Urinary bladder (tissue), 4 donors: ENCODE measurements around the gene SLC25A51. TPM values are rescaled to one million over a fixed set of nuclear protein-coding genes. Genes with fewer than 3 reads are reported as not detected.

Experiments used
- DNase-seq: peaks from one replicate; pipeline ENCODE4 v3.0.0-alpha.2; 2015; ENCODE audit errors: extremely low spot score
- H3K27ac ChIP-seq: one replicate; pipeline ENCODE4 v1.5.1; 2013; ENCODE audit warnings: low read depth, mild to moderate bottlenecking, moderate library complexity
- H3K36me3 ChIP-seq: one replicate; pipeline ENCODE4 v1.6.1; 2013; ENCODE audit warnings: mild to moderate bottlenecking, moderate library complexity; ENCODE audit not compliant: insufficient read depth
- H3K4me1 ChIP-seq: one replicate; pipeline ENCODE4 v1.6.1; 2013; ENCODE audit warnings: mild to moderate bottlenecking, moderate library complexity; ENCODE audit not compliant: insufficient read depth
- H3K4me3 ChIP-seq: one replicate; pipeline ENCODE4 v1.5.1; 2013; ENCODE audit warnings: low read depth, low read length
- WGBS: extraction: QIAGEN DNeasy Blood & Tissue Kit; methylation state at CpG from one replicate; pipeline ENCODE4 v1.1.7; 2013; 5-methylcytosine and 5-hydroxymethylcytosine counted together
- polyA plus RNA-seq: library from polyadenylated mRNA; stranded (reverse); fragments of 200-250 nt; gene quantifications from one replicate; pipeline ENCODE4 v1.2.3, GENCODE V29; 2013
- total RNA-seq: library from RNA; depleted of rRNA; stranded (reverse); fragments of >200 nt; gene quantifications from one replicate; pipeline ENCODE4 v1.2.3, GENCODE V29; 2014
- donor health status: healthy with polysubstance abuse.
- donor health status: healthy.

The SLC25A51 gene
- total and polyA plus RNA-seq, 2 donors = 8.0 to 52.1 TPM

GRCh38 chr9:37944266-37944650, 40.3 kb upstream of the SLC25A51 start:
- no peak for DNase-seq
- no peak overlapping the region for H3K4me3 ChIP-seq
- H3K36me3 ChIP-seq = no peaks in the 10 kb centered on the region
- 74% methylated on average over 7 of the region's 7 CpGs for WGBS
- H3K4me1 ChIP-seq = peaks cover 3% of the 10 kb centered on the region
- no peak overlapping the region for H3K27ac ChIP-seq

DNA sequence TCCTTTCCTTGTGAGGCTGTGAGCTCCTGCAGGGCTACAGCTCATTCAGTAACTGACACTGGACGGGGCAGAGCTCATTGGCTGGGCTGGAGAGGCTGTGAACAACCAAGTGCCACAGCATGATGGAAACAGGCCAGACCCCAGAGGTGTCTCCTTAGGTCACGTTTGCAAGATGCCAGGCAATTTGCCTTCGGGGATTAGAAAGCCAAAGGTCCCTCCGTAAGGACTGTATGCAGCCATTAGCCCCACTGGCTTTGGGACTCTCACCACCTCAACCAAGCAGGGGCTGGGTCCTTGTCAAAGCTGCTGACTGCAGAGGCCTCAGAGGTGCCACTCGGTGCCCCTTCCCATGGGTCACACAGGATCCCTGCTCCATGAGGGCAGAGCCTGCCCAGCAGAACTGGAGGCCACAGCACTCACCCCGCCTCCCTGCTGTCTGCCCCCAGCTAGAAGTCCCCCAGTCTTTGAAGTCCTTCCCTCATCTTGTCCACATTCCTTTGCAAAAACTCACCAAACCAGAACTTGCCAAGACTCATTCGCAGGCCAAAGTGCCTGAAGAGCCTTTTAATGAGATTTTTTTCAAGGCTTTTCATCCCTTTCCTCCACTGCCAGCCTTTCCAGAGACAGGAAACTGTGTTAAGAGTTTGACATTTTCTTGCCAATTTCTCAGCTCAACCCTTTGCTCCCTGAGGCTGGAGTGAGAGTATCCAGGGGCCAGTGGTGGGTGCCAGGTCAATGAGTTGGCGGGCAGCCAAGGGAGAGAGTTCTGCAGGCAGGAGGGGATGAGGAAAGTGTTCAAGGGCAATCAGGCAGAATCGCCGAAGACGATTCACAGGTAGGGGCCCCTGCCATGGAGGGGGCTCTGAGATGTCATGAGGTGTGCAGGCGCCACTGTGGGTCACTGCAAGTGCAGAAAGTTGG, 39.7 kb upstream of the SLC25A51 start:
- no peak overlapping the region for H3K4me3 ChIP-seq
- DNase-seq = peak; percentile 75
- peaks cover 3% of the 10 kb centered on the region for H3K4me1 ChIP-seq
- no peaks in the 10 kb centered on the region for H3K36me3 ChIP-seq
- no peak overlapping the region for H3K27ac ChIP-seq
- WGBS = 49% methylated on average over 12 of the region's 12 CpGs

GRCh38 chr9:37942621-37943344, 38.9 kb upstream of the SLC25A51 start:
- Histone ChIP-seq H3K4me3 (no peak overlapping the region), H3K27ac (no peak overlapping the region), H3K36me3 (no peaks in the 10 kb centered on the region), H3K4me1 (peaks cover 3% of the 10 kb centered on the region)
- WGBS = 80% methylated on average over 12 of the region's 12 CpGs
- DNase-seq = no peak

DNA sequence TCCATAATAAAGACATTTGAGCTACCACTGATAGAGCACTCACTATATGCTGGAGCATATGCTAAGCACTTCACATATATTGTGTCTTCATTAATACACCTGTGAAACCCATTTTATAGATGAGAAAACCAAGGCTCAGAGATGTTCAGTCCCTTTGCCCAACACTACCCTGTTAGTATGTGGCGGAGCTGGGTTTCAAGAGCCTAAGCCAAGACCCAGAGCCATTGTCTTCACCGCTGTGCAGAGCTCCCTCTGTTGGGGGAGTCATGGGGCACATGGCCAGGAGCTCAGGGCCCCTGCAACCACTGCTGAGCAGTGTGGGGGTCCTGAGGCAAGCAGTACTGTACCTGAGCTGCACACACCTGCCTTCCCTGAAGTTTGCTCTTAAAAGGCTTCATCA, 37.3 kb upstream of the SLC25A51 start:
- 96% methylated on average over 2 of the region's 2 CpGs for WGBS
- H3K36me3 ChIP-seq = no peaks in the 10 kb centered on the region
- peaks cover 3% of the 10 kb centered on the region for H3K4me1 ChIP-seq
- no peak for DNase-seq
- no peak overlapping the region for H3K4me3 ChIP-seq
- H3K27ac ChIP-seq = no peak overlapping the region

DNA sequence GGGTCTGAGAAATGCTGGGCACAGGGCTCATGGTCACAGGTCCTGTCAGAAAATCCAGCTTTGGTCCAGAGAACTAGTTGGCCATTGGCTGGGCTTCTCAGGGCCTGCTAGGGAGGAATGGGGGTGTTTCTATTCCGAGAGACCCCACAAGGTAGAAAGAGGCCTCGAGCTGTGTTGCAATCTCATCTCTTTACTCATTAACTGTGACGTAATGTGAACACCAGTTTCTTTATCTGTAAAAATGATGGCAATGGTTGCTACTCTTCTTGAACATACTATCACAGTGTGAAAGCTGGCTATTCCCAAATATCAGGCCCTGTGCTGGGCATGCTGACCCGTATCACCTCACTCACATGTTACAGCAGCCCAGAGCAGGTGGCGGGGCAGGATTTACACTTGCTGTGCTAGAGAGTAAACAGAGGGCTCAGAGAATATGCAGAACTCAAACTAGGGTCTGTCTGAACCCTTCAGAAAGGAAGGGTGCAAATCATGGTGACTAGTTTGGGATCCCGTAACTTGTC, 35.7 kb upstream of the SLC25A51 start:
- no peak overlapping the region for H3K4me3 ChIP-seq
- H3K27ac ChIP-seq = no peak overlapping the region
- WGBS = 86% methylated on average over 6 of the region's 6 CpGs
- H3K4me1 ChIP-seq = peaks cover 3% of the 10 kb centered on the region
- H3K36me3 ChIP-seq = no peaks in the 10 kb centered on the region
- DNase-seq = no peak

- Histone ChIP-seq H3K4me3 (no peak overlapping the region), H3K27ac (no peak overlapping the region), H3K36me3 (no peaks in the 10 kb centered on the region), H3K4me1 (peaks cover under 1% of the 10 kb centered on the region)
- peak; percentile 67 for DNase-seq
- 18% methylated on average over 22 of the region's 22 CpGs for WGBS
Measured at GRCh38 chr9:37938121-37938891, 34.4 kb upstream of the SLC25A51 start.

DNA sequence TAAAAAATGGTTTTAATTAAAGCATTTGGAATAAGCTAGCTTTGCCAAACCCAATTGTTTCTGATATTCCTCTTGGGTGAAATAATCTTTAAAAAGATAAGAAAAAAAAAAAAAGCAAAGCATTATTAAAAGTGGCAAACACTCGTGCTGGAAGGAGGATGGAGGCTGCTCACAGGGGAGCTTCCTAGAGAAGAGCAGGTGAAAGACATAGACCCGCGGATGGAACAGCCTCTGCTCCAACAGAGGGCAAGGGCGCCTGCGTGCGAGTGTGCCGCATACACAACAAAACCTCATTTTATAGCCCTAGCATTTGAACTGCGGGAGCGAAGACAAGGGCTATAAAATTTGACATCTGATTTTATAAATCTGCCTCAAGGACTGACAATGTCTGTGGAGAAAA, 33.4 kb upstream of the SLC25A51 start:
- no peaks in the 10 kb centered on the region for H3K36me3 ChIP-seq
- H3K4me1 ChIP-seq = no peaks in the 10 kb centered on the region
- WGBS = 65% methylated on average over 9 of the region's 9 CpGs
- H3K4me3 ChIP-seq = no peak overlapping the region
- DNase-seq = no peak
- no peak overlapping the region for H3K27ac ChIP-seq

DNA sequence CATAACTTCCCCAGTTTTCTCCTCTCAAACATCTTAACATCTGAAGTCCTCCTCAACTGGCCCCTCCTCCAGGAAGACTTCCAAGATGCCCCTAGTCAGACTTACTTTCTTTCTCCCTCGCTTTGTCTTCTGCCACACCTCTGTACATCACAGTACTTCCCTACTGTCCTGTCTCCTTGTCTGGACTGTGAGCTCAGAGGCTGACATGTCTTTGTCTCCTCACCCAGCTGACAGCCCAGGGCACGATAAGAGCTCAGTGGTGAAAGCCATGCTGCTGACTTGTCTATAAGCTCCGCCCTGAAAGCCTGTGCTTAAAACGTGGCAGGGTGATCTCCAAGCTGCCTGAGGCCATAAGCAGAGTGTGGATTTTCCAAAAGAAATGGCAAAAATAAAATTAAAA, 33.0 kb upstream of the SLC25A51 start:
- no peaks in the 10 kb centered on the region for H3K36me3 ChIP-seq
- H3K4me1 ChIP-seq = no peaks in the 10 kb centered on the region
- no peak overlapping the region for H3K4me3 ChIP-seq
- peak overlapping the region; percentile 28 for H3K27ac ChIP-seq
- 40% methylated on average over 4 of the region's 4 CpGs for WGBS
- DNase-seq = no peak

- Histone ChIP-seq H3K4me3 (no peak overlapping the region), H3K4me1 (no peaks in the 10 kb centered on the region), H3K36me3 (no peaks in the 10 kb centered on the region), H3K27ac (no peak overlapping the region)
- 79% methylated on average over 5 of the region's 5 CpGs for WGBS
- DNase-seq = no peak
Measured at GRCh38 chr9:37936376-37936775, 32.4 kb upstream of the SLC25A51 start.

DNA sequence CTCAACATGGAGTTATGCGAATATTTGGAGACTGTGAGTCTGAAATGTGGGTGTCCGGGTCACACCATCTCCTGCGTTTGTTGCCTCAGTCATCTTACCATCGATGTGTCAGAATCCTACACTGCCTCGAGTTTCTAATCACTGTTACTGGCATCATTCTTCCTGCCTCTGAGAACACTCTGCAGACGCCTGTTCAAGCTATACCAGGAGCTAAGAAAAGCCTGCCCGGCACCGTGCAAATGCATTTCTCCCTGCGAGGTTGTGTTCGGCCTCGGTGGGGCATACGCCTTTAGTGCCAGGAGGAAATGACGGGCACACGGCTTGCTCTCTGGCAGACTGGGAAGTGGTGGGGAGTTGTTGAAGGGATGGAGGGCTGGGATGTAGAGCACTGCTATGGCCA, 31.2 kb upstream of the SLC25A51 start:
- DNase-seq = no peak
- 90% methylated on average over 14 of the region's 14 CpGs for WGBS

DNA sequence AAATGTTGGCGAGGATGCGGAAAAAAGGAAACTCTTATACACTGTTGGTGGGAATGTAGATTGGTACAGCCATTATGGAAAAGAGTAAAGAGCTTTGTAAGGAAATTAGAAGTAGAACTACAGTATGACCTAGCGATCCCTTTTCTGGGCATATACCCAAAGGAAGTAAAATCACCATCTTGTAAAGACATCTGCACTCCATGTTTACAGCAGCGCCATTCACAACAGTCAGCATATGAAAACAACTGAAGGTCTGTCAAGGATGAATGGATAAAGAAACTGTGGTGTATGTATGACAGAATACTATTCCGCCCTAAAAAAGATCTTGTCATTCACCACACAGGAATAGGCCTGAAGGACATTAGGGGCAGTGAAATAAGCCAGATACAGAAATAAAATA, 27.7 kb upstream of the SLC25A51 start:
- H3K36me3 ChIP-seq = no peaks in the 10 kb centered on the region
- DNase-seq = no peak
- no peak overlapping the region for H3K27ac ChIP-seq
- H3K4me3 ChIP-seq = no peak overlapping the region
- H3K4me1 ChIP-seq = no peaks in the 10 kb centered on the region
- 94% methylated on average over 5 of the region's 5 CpGs for WGBS

More for the DNA sequence above, 31.2 kb upstream of the SLC25A51 start:
- H3K27ac ChIP-seq = no peak overlapping the region
- no peaks in the 10 kb centered on the region for H3K36me3 ChIP-seq
- H3K4me3 ChIP-seq = no peak overlapping the region
- H3K4me1 ChIP-seq = no peaks in the 10 kb centered on the region

DNA sequence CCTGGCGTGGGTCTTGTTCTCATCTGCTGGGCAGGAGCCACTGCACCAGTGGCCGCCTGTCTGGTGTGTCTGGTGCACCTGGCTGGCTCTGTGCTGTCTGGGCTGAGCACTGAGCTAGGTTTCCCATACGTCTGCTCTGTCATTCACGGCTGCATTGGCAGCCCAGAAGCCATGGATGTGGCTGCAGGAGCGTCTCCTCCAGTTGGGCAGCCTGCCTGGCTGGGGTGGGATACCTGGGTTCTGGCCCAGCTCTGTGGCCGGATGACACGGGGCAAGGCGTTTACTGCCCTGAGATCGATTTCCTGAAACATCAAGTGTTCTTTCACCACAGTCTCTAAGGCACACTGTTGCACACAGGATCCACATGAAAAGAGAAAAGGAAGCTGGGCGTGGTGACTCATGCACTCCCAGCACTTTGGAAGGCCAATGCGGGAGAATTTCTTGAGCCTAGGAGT, 25.5 kb upstream of the SLC25A51 start:
- 77% methylated on average over 11 of the region's 11 CpGs for WGBS
- no peak for DNase-seq
- Histone ChIP-seq H3K4me3 (no peak overlapping the region), H3K27ac (no peak overlapping the region), H3K4me1 (no peaks in the 10 kb centered on the region), H3K36me3 (no peaks in the 10 kb centered on the region)
